HL-60 (cell line): ENCODE measurements around the gene FGF14.

Experiments used
- DNase-seq, 2 experiments: peaks; one replicate each; pipeline ENCODE4 v3.0.0-alpha.2; 2010 to 2020; ENCODE audit warnings: low read depth in 1 of 2, low spot score in 1 of 2
- H3K27ac ChIP-seq: fragments of 250-450 bp; sonication (Bioruptor Pico); replicated peaks from 2 replicates; pipeline ENCODE4 v1.5.1; 2020; ENCODE audit warnings: mild to moderate bottlenecking, moderate library complexity
- H3K27me3 ChIP-seq: fragments of 250-450 bp; sonication (Bioruptor Pico); 2 replicates; pipeline ENCODE4 v1.5.1; 2021; ENCODE audit warnings: mild to moderate bottlenecking, moderate library complexity; ENCODE audit not compliant: insufficient read depth, poor library complexity, severe bottlenecking
- H3K4me3 ChIP-seq: replicated peaks from 2 replicates; pipeline ENCODE4 v1.5.1; 2011; ENCODE audit warnings: mild to moderate bottlenecking, control low read depth, low read length; ENCODE audit not compliant: insufficient read depth
- CTCF ChIP-seq: IDR thresholded peaks from one replicate; pipeline ENCODE4 v1.5.1; 2011; ENCODE audit warnings: low read length, control low read depth, inconsistent platforms; ENCODE audit not compliant: insufficient read depth
- GABPA ChIP-seq: IDR thresholded peaks from 2 replicates; pipeline ENCODE4 v1.6.1; 2012; ENCODE audit warnings: low read depth
- POLR2AphosphoS5 ChIP-seq: IDR thresholded peaks from 2 replicates; pipeline ENCODE4 v1.6.1; 2012; ENCODE audit warnings: low read depth
- REST ChIP-seq: IDR thresholded peaks from 2 replicates; pipeline ENCODE4 v1.6.1; 2012; ENCODE audit warnings: low read depth; ENCODE audit not compliant: insufficient replicate concordance
- SPI1 ChIP-seq: IDR thresholded peaks from 2 replicates; pipeline ENCODE4 v1.6.1; 2012; ENCODE audit warnings: low read depth, mild to moderate bottlenecking, borderline replicate concordance

Gene FGF14

GRCh38 chr13:102280366-102280765 is 121.5 kb downstream of the FGF14 start:
- Histone ChIP-seq H3K4me3 (no peak overlapping the region), H3K27me3 (peaks cover 5% of the 10 kb centered on the region), H3K27ac (no peak overlapping the region)
- TF ChIP-seq REST = no peak
- TF ChIP-seq GABPA = no peak
- TF ChIP-seq CTCF = no peak
- no peak for DNase-seq

- peaks cover 5% of the 10 kb centered on the region for H3K27me3 ChIP-seq
- no peak for DNase-seq
- no peak overlapping the region for H3K4me3 ChIP-seq
- no peak for TF ChIP-seq SPI1
- no peak for TF ChIP-seq REST
- no peak for TF ChIP-seq GABPA
- TF ChIP-seq CTCF = no peak
- no peak for TF ChIP-seq POLR2AphosphoS5
- H3K27ac ChIP-seq = no peak overlapping the region
These were observed 124.6 kb downstream of the FGF14 start for GRCh38 chr13:102277286-102277685.

GRCh38 chr13:102276404-102276803 is 125.4 kb downstream of the FGF14 start:
- no peak overlapping the region for H3K4me3 ChIP-seq
- no peak for DNase-seq
- TF ChIP-seq POLR2AphosphoS5 (no peak), GABPA (no peak), CTCF (no peak), SPI1 (no peak), REST (no peak)
- H3K27ac ChIP-seq = no peak overlapping the region
- H3K27me3 ChIP-seq = peaks cover 5% of the 10 kb centered on the region
